MM.1S (cell line): Measurements from ENCODE around the gene NPTX1.
A peak's percentile ranks its signal among the peaks of the same experiment; 100 is the strongest.

Source experiments
- DNase-seq: peaks from one replicate; pipeline ENCODE4 v3.0.0-alpha.2; 2015
- H2AFZ ChIP-seq: fragments of 300-600 bp; sonication (generic); 2 replicates; pipeline ENCODE4 v1.6.0; 2016; ENCODE audit warnings: antibody characterized with exemption, low read length
- H3F3A ChIP-seq: fragments of 300-600 bp; sonication (generic); 2 replicates; pipeline ENCODE4 v1.6.1; 2016; ENCODE audit warnings: mild to moderate bottlenecking, antibody characterized with exemption, low read length, moderate library complexity, mixed read lengths; ENCODE audit not compliant: insufficient read depth
- H3K27ac ChIP-seq: fragments of 300-600 bp; sonication (generic); 2 replicates; pipeline ENCODE4 v1.5.1; 2016; ENCODE audit warnings: mild to moderate bottlenecking, low read length
- H3K27me3 ChIP-seq: fragments of 300-600 bp; sonication (generic); replicated peaks from 2 replicates; pipeline ENCODE4 v1.6.0; 2016; ENCODE audit warnings: low read length; ENCODE audit not compliant: insufficient read depth
- H3K36me3 ChIP-seq: fragments of 300-600 bp; sonication (generic); replicated peaks from 2 replicates; pipeline ENCODE4 v1.6.1; 2016; ENCODE audit warnings: mild to moderate bottlenecking, low read length, mixed read lengths; ENCODE audit not compliant: insufficient read depth
- H3K4me1 ChIP-seq: fragments of 300-600 bp; sonication (generic); 2 replicates; pipeline ENCODE4 v1.6.1; 2016; ENCODE audit warnings: low read length, mixed read lengths
- H3K4me2 ChIP-seq: fragments of 300-600 bp; sonication (generic); 2 replicates; pipeline ENCODE4 v1.6.0; 2016; ENCODE audit warnings: low read depth, low read length
- H3K4me3 ChIP-seq: fragments of 300-600 bp; sonication (generic); 2 replicates; pipeline ENCODE4 v1.5.1; 2016; ENCODE audit warnings: low read length, mixed read lengths
- H3K79me2 ChIP-seq: fragments of 300-600 bp; sonication (generic); 2 replicates; pipeline ENCODE4 v1.6.1; 2016; ENCODE audit warnings: mixed run types, low read length, mixed read lengths
- H3K9ac ChIP-seq: fragments of 300-600 bp; sonication (generic); 2 replicates; pipeline ENCODE4 v1.6.1; 2016; ENCODE audit warnings: low read length, mixed read lengths
- H3K9me2 ChIP-seq: fragments of 300-600 bp; sonication (generic); replicated peaks from 2 replicates; pipeline ENCODE4 v1.6.1; 2016; ENCODE audit warnings: mild to moderate bottlenecking, low read length, mixed read lengths; ENCODE audit not compliant: insufficient read depth
- H3K9me3 ChIP-seq: fragments of 300-600 bp; sonication (generic); replicated peaks from 2 replicates; pipeline ENCODE4 v1.6.1; 2016; ENCODE audit warnings: mild to moderate bottlenecking, low read length, mixed read lengths; ENCODE audit not compliant: insufficient read depth
- H4K20me1 ChIP-seq: fragments of 300-600 bp; sonication (generic); 2 replicates; pipeline ENCODE4 v1.6.1; 2016; ENCODE audit warnings: mild to moderate bottlenecking, low read length, moderate library complexity, mixed read lengths; ENCODE audit not compliant: insufficient read depth
- EZH2 ChIP-seq: fragments of 300-600 bp; sonication (generic); optimal IDR thresholded peaks from 2 replicates; pipeline ENCODE3; 2017; ENCODE audit warnings: low read depth, mild to moderate bottlenecking, antibody characterized with exemption, low read length, mixed read lengths
- EZH2phosphoT487 ChIP-seq: fragments of 300-600 bp; sonication (generic); IDR thresholded peaks from 2 replicates; pipeline ENCODE4 v1.6.1; 2018; ENCODE audit warnings: antibody characterized with exemption, low read length
- TF ChIP-seq, protein P1 (sequence below): fragments of 300-600 bp; sonication (generic); IDR thresholded peaks from 2 replicates; pipeline ENCODE4 v1.5.1; 2016; ENCODE audit warnings: antibody characterized with exemption, low read length, mixed read lengths

Gene NPTX1

DNA sequence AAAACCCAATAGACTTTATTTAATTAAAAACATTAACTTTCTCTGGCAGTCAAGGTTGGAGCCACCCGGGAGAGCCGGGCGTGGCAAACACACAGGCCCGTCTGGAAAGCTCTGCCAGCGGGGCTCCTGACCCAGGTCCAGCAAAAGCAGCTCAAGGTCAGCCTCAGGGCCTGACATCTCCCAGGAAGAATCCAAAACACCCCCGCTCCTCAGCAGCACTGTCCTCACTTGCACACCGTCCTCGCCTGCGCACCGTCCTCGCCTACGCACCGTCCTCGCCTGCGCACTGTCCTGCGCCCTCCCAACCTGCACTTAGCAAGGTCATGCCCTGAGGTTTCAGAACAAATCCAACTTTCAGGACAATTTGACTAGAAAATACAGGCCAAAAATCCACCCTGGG is 36.8 kb upstream of the NPTX1 start:
- Histone ChIP-seq H4K20me1 (no peaks in the 10 kb centered on the region), H3F3A (no peaks in the 10 kb centered on the region), H3K27me3 (peaks cover 92% of the 10 kb centered on the region), H3K4me2 (no peak overlapping the region), H3K4me3 (no peak overlapping the region), H3K79me2 (no peaks in the 10 kb centered on the region), H3K4me1 (no peaks in the 10 kb centered on the region), H3K27ac (no peak overlapping the region), H2AFZ (no peak overlapping the region), H3K9ac (no peak overlapping the region), H3K9me3 (no peaks in the 10 kb centered on the region), H3K36me3 (no peaks in the 10 kb centered on the region), H3K9me2 (no peaks in the 10 kb centered on the region)
- TF ChIP-seq, protein P1, sequence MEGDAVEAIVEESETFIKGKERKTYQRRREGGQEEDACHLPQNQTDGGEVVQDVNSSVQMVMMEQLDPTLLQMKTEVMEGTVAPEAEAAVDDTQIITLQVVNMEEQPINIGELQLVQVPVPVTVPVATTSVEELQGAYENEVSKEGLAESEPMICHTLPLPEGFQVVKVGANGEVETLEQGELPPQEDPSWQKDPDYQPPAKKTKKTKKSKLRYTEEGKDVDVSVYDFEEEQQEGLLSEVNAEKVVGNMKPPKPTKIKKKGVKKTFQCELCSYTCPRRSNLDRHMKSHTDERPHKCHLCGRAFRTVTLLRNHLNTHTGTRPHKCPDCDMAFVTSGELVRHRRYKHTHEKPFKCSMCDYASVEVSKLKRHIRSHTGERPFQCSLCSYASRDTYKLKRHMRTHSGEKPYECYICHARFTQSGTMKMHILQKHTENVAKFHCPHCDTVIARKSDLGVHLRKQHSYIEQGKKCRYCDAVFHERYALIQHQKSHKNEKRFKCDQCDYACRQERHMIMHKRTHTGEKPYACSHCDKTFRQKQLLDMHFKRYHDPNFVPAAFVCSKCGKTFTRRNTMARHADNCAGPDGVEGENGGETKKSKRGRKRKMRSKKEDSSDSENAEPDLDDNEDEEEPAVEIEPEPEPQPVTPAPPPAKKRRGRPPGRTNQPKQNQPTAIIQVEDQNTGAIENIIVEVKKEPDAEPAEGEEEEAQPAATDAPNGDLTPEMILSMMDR = no peak
- TF ChIP-seq EZH2phosphoT487 (no peak), EZH2 (no peak)
- no peak for DNase-seq

DNA sequence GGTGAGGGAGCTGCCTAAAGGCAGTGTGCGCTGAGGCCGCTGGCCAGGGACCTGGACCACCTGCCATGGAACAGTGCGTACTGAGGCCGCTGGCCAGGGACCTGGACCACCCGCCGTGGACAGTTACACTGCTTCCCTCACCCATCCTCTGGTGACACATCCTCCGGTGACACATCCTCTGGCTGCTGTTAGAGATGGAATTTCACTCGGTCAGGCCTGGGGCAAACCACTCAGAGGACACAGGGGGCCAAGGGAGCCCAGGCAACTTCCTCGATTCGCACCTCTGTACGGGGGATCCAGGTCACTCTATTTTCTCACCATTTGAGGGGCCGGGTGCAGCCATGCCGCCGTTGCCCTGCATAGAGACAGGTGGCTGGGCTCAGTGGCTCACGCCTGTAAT is 35.8 kb upstream of the NPTX1 start:
- no peaks in the 10 kb centered on the region for H3K4me1 ChIP-seq
- TF ChIP-seq EZH2 (no peak), EZH2phosphoT487 (no peak)
- TF ChIP-seq, protein P1 = no peak
- H2AFZ ChIP-seq = no peak overlapping the region
- no peaks in the 10 kb centered on the region for H3F3A ChIP-seq
- no peak overlapping the region for H3K27ac ChIP-seq
- H3K36me3 ChIP-seq = no peaks in the 10 kb centered on the region
- H3K4me3 ChIP-seq = no peak overlapping the region
- H3K9me2 ChIP-seq = no peaks in the 10 kb centered on the region
- no peaks in the 10 kb centered on the region for H3K79me2 ChIP-seq
- no peaks in the 10 kb centered on the region for H4K20me1 ChIP-seq
- DNase-seq = no peak
- no peak overlapping the region for H3K4me2 ChIP-seq
- H3K9ac ChIP-seq = no peak overlapping the region
- H3K27me3 ChIP-seq = peaks cover 93% of the 10 kb centered on the region
- no peaks in the 10 kb centered on the region for H3K9me3 ChIP-seq

DNA sequence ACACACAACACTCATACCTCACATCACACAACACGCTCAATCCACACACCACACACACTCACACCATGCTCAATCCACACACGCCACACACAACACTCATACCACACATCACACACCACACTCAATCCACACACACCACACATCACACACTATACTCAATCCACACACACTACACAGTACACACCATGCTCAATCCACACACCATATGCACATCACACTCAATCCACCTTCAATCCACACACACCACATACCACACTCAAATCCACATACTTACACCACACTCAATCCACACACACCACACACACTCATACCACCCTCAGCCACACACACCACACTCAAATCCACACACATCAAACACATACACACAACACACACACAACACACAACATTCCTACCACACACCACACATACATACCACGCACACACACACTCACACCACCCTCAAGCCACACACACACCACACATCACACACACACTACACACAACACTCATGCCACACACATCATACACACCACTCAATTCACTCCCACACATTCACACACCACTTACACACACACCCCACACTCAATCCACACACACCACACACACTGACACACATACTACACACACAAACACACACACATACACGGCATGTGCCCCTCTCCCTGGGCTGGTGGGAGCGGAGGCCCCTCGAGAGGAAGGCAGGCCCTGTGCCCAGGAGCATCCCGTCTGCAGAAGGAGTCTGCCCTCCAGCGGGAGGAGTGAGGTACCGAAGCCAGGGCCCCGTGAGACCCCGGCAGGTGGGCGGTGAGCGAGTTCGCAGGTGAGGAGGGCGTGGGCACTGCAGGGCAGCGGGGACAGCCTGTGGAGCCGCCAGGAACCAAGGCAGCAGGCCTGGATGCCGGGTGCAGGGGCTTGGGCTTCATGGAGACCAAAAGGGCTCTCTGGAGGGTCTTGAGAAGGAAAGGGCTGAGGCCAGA is 35.1 kb upstream of the NPTX1 start:
- H3K36me3 ChIP-seq = no peaks in the 10 kb centered on the region

More for the DNA sequence above, 35.1 kb upstream of the NPTX1 start:
- Histone ChIP-seq H3K9me3 (no peaks in the 10 kb centered on the region), H3K79me2 (no peaks in the 10 kb centered on the region), H4K20me1 (no peaks in the 10 kb centered on the region), H3K27ac (no peak overlapping the region), H3F3A (no peaks in the 10 kb centered on the region), H3K27me3 (peaks cover 93% of the 10 kb centered on the region), H3K9me2 (no peaks in the 10 kb centered on the region), H3K4me2 (no peak overlapping the region), H3K4me3 (no peak overlapping the region), H3K9ac (no peak overlapping the region), H2AFZ (no peak overlapping the region), H3K4me1 (no peaks in the 10 kb centered on the region)
- DNase-seq = no peak
- TF ChIP-seq EZH2phosphoT487 = no peak
- TF ChIP-seq, protein P1 = 0 out of 2 replicates have a peak, but pooled peaks have one; percentile 3
